Upper lobe of left lung (tissue), 4 donors: ENCODE measurements around the gene C14orf119.

Experiments used
- POLR2A ChIP-seq, 4 donors: fragments of 450-650 bp; IDR thresholded peaks; one replicate each; pipeline ENCODE4 v1.5.1; 2016 to 2017; ENCODE audit warnings: antibody characterized with exemption in 4 of 4, mild to moderate bottlenecking in 2 of 4
- POLR2AphosphoS5 ChIP-seq, 2 donors: sonication (generic); formaldehyde crosslinking; IDR thresholded peaks; one replicate each; pipeline ENCODE4 v1.5.1; 2017; ENCODE audit warnings: antibody characterized with exemption in 2 of 2
- TF ChIP-seq, protein P1 (sequence below), 6 experiments: fragments of 450-650 bp in 4 of 6; fragments of 200-600 bp in 2 of 6; sonication (generic) in 2 of 6; IDR thresholded peaks; one replicate each; pipeline ENCODE4 v1.5.1; 2016 to 2019; ENCODE audit warnings: antibody characterized with exemption in 6 of 6

DNA sequence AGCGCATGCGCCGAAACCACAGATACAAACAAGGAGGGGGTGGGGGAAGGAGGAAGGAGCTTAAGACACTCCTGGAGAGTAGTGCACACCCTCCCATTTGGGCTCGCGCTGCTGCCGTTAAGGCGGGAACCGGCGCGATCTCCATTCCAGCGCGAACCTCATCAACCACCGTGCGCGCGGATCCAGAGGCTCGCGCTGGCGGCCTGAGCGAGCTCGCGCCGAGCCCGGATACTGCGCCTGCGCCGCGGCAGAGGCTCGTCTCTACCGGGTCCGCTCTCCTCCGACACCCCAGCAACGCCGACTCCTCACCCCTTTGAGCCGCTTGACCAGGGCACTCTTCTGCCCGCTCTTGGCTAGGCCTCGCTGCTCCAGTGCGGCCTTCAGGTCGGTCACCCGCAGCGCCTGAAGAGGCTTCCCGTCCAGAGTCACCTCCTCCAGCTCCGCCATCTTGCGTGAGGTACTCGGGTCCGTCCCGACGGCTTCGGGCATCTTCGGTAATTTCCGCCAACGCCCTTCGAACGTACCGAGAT, 574 bp upstream of the C14orf119 start, which contains the start of gene ACIN1:
- TF ChIP-seq POLR2AphosphoS5 (IDR thresholded peaks at IDR 0.05) (peak; percentile 86 to 94), POLR2A (IDR thresholded peaks at IDR 0.05) (peak in 3 of 4 donors; percentile 59 to 87 (median 62))
- TF ChIP-seq, protein P1, sequence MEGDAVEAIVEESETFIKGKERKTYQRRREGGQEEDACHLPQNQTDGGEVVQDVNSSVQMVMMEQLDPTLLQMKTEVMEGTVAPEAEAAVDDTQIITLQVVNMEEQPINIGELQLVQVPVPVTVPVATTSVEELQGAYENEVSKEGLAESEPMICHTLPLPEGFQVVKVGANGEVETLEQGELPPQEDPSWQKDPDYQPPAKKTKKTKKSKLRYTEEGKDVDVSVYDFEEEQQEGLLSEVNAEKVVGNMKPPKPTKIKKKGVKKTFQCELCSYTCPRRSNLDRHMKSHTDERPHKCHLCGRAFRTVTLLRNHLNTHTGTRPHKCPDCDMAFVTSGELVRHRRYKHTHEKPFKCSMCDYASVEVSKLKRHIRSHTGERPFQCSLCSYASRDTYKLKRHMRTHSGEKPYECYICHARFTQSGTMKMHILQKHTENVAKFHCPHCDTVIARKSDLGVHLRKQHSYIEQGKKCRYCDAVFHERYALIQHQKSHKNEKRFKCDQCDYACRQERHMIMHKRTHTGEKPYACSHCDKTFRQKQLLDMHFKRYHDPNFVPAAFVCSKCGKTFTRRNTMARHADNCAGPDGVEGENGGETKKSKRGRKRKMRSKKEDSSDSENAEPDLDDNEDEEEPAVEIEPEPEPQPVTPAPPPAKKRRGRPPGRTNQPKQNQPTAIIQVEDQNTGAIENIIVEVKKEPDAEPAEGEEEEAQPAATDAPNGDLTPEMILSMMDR (IDR thresholded peaks at IDR 0.05), result no peak
